ENCODE measurements around the gene ZBTB17.

ZBTB17 gene

GRCh38 chr1:16018749-16019643 is 43.1 kb upstream of the ZBTB17 start:
- Histone ChIP-seq H3K36me3 (ENCODE audit: insufficient read depth, low read length) (no peaks in the 10 kb centered on the region), H3K27me3 (ENCODE audit: insufficient read depth, low read length, poor library complexity, severe bottlenecking) (no peaks in the 10 kb centered on the region), H3F3A (ENCODE audit: low read depth) (no peaks in the 10 kb centered on the region), H3K79me2 (ENCODE audit: insufficient read depth, low read length) (no peaks in the 10 kb centered on the region), H3K4me1 (ENCODE audit: insufficient read depth, low read length, poor library complexity, severe bottlenecking) (no peaks in the 10 kb centered on the region), H3K4me3 (ENCODE audit: low read length, poor library complexity, severe bottlenecking) (no peak overlapping the region), H3K9ac (ENCODE audit: low read depth, low read length, poor library complexity, severe bottlenecking) (no peak overlapping the region), H3K9me3 (ENCODE audit: insufficient read depth, low read depth, low read length) (no peaks in the 10 kb centered on the region), H4K20me1 (ENCODE audit: insufficient read depth, low read length, poor library complexity, severe bottlenecking) (no peaks in the 10 kb centered on the region), H2AFZ (ENCODE audit: low read length) (no peak overlapping the region), H3K4me2 (ENCODE audit: low read depth, low read length, poor library complexity, severe bottlenecking) (no peak overlapping the region), H3K9me2 (replicated peaks; ENCODE audit: low read depth, low read length) (no peaks in the 10 kb centered on the region)
- TF ChIP-seq EZH2phosphoT487 (IDR thresholded peaks at IDR 0.05; ENCODE audit: borderline replicate concordance) (no peak), CTCF (conservative IDR thresholded peaks at IDR 0.05; ENCODE audit: low read length) (no peak)

GRCh38 chr1:16018308-16018707 is 42.4 kb upstream of the ZBTB17 start:
- Histone ChIP-seq H3K9me3 (ENCODE audit: insufficient read depth, low read depth, low read length) (no peaks in the 10 kb centered on the region), H3K4me3 (ENCODE audit: low read length, poor library complexity, severe bottlenecking) (no peak overlapping the region), H3K4me1 (ENCODE audit: insufficient read depth, low read length, poor library complexity, severe bottlenecking) (no peaks in the 10 kb centered on the region), H3K36me3 (ENCODE audit: insufficient read depth, low read length) (no peaks in the 10 kb centered on the region), H3K79me2 (ENCODE audit: insufficient read depth, low read length) (no peaks in the 10 kb centered on the region), H3F3A (ENCODE audit: low read depth) (no peaks in the 10 kb centered on the region), H4K20me1 (ENCODE audit: insufficient read depth, low read length, poor library complexity, severe bottlenecking) (no peaks in the 10 kb centered on the region), H3K9ac (ENCODE audit: low read depth, low read length, poor library complexity, severe bottlenecking) (no peak overlapping the region), H2AFZ (ENCODE audit: low read length) (no peak overlapping the region), H3K9me2 (replicated peaks; ENCODE audit: low read depth, low read length) (no peaks in the 10 kb centered on the region), H3K27me3 (ENCODE audit: insufficient read depth, low read length, poor library complexity, severe bottlenecking) (no peaks in the 10 kb centered on the region), H3K4me2 (ENCODE audit: low read depth, low read length, poor library complexity, severe bottlenecking) (no peak overlapping the region)
- no peak for TF ChIP-seq CTCF (conservative IDR thresholded peaks at IDR 0.05; ENCODE audit: low read length)
- no peak for TF ChIP-seq EZH2phosphoT487 (IDR thresholded peaks at IDR 0.05; ENCODE audit: borderline replicate concordance)

- no peaks in the 10 kb centered on the region for H3K9me2 ChIP-seq (replicated peaks; ENCODE audit: low read depth, low read length)
- H3K4me1 ChIP-seq (ENCODE audit: insufficient read depth, low read length, poor library complexity, severe bottlenecking): no peaks in the 10 kb centered on the region
Observed at GRCh38 chr1:16017461-16018303, 41.8 kb upstream of the ZBTB17 start, which contains the start of gene HSPB7. TSS of gene HSPB7 (minus strand) at chr1:16018043. CDS start at chr1:16017963, 80 bp downstream.

More at GRCh38 chr1:16017461-16018303, 41.8 kb upstream of the ZBTB17 start, which contains the start of gene HSPB7:
- H3K79me2 ChIP-seq (ENCODE audit: insufficient read depth, low read length): no peaks in the 10 kb centered on the region
- TF ChIP-seq EZH2phosphoT487 (IDR thresholded peaks at IDR 0.05; ENCODE audit: borderline replicate concordance) (no peak), CTCF (conservative IDR thresholded peaks at IDR 0.05; ENCODE audit: low read length) (no peak)
- no peaks in the 10 kb centered on the region for H3K9me3 ChIP-seq (ENCODE audit: insufficient read depth, low read depth, low read length)
- no peaks in the 10 kb centered on the region for H4K20me1 ChIP-seq (ENCODE audit: insufficient read depth, low read length, poor library complexity, severe bottlenecking)
- no peak within 1 kb of the TSS for H2AFZ ChIP-seq (ENCODE audit: low read length)
- no peaks in the 10 kb centered on the region for H3F3A ChIP-seq (ENCODE audit: low read depth)
- H3K4me3 ChIP-seq (ENCODE audit: low read length, poor library complexity, severe bottlenecking): no peak within 1 kb of the TSS
- H3K4me2 ChIP-seq (ENCODE audit: low read depth, low read length, poor library complexity, severe bottlenecking): no peak within 1 kb of the TSS
- no peaks in the 10 kb centered on the region for H3K27me3 ChIP-seq (ENCODE audit: insufficient read depth, low read length, poor library complexity, severe bottlenecking)
- no peak within 1 kb of the TSS for H3K9ac ChIP-seq (ENCODE audit: low read depth, low read length, poor library complexity, severe bottlenecking)
- H3K36me3 ChIP-seq (ENCODE audit: insufficient read depth, low read length): no peaks in the 10 kb centered on the region

Measured in Loucy (cell line).